UCSD-AML1 (cell line): ENCODE measurements around the gene OBSL1.

Experiments used
- DNase-seq: peaks from one replicate; lab custom pipeline; 2025; ENCODE audit not compliant: unreplicated experiment; lab: John Stamatoyannopoulos, UW

Gene OBSL1

GRCh38 chr2:219515874-219516629, 55.3 kb downstream of the OBSL1 start:
- no peak for DNase-seq

- no peak for DNase-seq
Observed at GRCh38 chr2:219514836-219515235, 56.5 kb downstream of the OBSL1 start.

DNA sequence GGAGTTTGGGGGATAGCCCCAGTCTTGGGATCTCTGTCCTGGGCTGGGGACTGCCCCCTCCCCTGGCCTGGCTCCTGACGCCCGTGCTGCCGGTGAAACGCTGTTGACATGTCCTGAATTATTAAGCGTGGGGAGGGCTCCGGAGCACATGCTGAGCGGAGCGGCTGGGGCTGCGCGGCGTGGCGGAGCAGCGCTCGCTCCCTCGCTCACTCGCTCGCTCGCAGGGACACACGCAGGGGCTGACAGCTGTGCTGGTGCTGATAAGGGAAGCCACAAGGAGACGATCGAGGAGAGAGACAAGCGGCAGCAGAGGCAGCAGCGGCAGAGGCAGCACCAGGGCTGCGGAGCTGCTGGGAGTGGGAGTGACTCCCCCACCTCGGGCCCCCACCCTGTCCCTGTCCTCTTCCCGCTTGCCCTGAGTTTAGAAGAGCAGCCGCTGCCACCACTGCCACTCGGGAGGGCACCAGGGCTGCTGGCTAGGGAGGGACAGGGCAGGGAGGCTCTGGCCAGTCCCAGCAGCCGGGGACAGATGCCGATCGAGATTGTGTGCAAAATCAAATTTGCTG, 57.1 kb downstream of the OBSL1 start, which contains the start of gene ASIC4:
Gene ASIC4 (plus strand): TSS at position 287 of the 566 bp plus-strand sequence. CDS start 243 bp downstream, at position 530.
- peak; percentile 63 for DNase-seq

- no peak for DNase-seq
Observed at GRCh38 chr2:219513787-219514186, 57.6 kb downstream of the OBSL1 start.

DNA sequence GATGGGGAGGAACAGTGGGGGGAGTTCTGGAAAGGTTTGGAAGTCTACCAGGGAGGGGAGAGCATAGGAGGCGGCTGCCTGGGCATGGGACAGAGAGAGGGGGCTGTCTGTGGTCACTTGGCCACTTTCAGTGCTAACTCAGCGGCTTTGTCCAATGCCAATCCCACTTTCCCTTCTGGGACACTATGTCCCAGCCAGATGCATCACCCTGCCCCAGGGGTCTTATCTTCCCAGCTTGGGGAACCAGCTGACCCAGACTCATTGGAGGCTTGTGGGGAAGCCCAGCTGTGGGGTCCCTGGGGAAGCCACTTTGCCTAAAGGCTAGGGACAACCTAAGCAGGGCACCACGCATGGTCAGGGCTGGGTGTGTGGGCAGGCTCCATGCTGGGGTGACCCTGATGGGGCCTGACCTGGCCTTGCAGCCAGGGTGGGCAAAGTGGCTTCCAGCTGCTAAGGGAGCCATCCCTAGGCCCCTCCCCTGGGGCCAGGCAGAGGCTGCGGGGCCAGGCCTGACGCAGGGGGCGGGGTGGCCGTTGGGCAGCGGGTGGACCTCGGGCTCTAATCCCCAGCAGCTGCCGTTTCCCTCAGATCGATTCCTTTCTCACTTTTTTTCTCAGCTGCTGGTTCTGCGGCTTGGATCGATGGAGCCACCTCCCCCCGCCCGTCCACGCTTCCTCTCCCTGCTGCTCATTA, 58.7 kb downstream of the OBSL1 start:
- no peak for DNase-seq

DNA sequence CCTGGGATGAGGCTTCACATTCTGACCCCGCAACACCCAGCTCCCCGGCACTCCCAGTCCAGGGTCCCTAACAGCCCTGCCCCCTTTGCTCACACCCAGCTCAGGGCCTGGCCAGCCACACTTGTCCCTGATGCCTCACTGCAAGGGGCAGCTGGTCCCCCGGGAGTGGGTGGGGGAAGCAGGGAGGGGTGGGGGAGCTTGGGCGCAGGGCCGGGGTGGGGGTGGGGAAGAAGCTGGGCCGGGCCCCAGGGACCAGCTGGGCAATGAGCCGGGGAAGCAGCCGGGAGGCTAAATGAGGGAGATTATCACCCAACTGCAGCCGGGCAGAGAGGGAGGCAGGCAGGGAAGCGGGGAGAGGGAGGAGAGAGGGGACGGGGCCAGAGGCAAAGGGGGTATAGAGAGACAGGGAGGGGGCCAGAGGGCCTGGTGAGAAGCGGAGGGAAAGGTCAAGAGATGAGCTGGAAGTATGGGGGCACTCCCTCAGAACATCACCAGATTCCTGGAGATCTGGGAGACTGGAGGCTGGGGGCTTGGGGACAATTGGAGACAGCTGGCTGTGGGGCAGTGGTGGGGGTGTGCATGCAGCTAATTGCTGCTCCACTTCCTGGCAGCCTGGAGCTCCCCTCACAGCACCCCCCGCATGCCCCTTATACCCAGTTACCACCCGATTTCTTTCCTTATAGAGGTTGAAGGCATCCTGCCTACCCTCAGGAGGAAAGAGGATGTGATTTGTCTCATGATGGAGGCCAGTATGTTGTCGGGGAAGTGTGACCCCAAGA, 59.6 kb downstream of the OBSL1 start:
- DNase-seq = no peak

- DNase-seq = no peak
Observed at GRCh38 chr2:219510512-219511135, 60.7 kb downstream of the OBSL1 start.

DNA sequence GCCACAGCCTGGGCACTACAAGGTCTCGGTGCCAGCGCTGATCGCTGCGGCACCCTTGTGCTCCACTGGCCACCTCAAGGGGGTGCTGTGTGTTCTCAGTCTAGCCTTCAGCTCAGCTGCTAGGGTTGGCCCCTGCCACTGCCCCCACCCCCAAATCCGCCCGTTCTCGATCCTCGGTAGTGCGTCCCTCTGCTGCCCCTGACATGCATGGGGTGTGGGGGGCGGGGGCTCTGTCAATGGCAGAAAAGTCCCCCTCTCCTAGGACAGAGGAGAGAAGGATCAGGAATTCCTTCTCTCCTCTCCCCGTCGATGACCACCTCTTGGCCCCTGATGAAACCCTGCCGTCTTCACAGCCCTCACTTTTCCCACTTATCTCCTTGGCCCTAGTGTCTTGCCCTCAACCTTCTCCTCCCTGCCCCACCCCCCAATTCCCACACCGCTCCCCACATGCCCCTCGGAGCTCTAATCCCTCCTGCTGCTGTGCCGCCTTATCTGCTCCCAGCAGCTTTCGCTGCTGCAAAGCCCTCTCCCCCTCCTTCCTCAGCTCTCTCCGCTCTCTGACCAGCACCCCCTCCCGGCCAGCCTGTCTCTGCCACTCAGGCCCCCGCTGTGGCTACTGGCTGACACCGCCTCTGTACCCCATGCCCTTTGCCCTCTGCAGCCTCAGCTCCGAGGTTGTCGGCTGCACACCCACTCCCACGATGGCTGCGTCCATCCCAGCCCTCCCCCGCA, 61.4 kb downstream of the OBSL1 start:
- DNase-seq = peak; percentile 76

- DNase-seq = no peak
Observed at GRCh38 chr2:219508971-219509779, 62.2 kb downstream of the OBSL1 start.

GRCh38 chr2:219508444-219508734, 63.0 kb downstream of the OBSL1 start:
- no peak for DNase-seq

DNA sequence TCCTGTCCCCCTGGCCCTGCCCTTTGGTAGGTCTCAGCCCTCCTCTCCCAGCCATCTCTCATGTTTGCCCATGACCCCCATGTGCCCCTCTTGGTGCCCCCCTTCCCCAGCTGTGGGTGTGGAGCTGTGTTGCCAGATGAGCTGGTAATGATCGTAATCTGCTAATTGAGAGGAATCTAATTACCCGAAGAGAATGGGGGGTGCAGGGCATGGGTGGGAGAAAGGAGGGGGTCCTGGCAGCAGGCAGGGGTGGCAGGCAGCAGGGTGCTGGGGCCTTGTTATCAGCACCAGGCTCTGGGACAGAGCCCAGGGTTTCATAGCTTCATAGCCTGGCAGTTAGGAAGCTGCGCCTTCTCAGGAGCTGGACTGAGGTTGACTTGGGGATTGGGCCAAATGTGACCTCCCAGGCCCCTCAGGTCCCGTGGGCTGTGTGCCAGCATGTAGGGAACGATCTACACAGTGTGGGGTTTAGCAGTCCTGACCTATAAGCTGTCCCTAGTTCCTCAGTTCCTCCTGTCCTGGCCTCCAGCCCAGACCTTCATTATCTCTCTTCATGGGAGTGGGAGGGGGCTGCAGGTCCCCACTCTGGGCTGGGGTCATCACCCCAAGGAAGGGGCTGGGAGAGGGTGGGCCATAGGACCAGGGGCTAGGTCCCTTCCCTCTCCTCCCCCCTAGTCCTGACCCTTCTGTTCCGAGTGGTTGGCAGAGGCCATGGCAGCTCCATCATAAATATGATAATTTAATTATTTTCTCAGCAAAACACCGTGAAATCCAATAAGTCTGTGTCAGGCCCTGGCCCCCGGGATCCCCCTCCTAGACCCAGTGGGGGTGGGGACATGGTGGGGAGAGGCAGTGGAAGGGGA, 63.5 kb downstream of the OBSL1 start:
- DNase-seq = no peak

GRCh38 chr2:219506802-219507526, 64.4 kb downstream of the OBSL1 start:
- no peak for DNase-seq

- no peak for DNase-seq
Observed at GRCh38 chr2:219506153-219506801, 65.1 kb downstream of the OBSL1 start.

GRCh38 chr2:219505585-219505984, 65.8 kb downstream of the OBSL1 start:
- DNase-seq = no peak

DNA sequence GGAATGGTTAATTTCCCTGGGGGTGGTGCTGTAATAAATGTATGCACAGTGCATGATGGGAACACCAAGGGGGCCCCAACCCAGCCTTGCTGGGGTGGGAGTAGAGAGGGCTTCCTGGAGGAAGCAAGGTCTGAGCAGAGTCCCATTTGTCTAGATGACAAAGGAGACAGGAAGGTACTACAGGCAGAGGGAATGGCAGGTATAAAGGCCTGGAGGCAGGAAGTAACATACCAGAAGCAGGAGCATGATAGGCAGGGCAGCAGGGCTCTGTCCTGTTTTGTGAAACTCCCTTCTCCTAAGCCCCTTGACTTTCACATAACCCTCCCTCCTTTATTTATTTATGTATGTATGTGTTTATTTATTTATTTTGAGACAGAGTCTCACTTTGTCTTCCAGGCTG, 68.7 kb downstream of the OBSL1 start:
- DNase-seq = no peak

GRCh38 chr2:219501849-219502248, 69.5 kb downstream of the OBSL1 start:
- DNase-seq = no peak
